Measurements from ENCODE around the gene ATXN7L2.
A peak's percentile ranks its signal among the peaks of the same experiment; 100 is the strongest.

Gene ATXN7L2

GRCh38 chr1:109527098-109527811 is 43.5 kb downstream of the ATXN7L2 start:
- DNase-seq (ENCODE audit: low read depth, low spot score): no peak

DNA sequence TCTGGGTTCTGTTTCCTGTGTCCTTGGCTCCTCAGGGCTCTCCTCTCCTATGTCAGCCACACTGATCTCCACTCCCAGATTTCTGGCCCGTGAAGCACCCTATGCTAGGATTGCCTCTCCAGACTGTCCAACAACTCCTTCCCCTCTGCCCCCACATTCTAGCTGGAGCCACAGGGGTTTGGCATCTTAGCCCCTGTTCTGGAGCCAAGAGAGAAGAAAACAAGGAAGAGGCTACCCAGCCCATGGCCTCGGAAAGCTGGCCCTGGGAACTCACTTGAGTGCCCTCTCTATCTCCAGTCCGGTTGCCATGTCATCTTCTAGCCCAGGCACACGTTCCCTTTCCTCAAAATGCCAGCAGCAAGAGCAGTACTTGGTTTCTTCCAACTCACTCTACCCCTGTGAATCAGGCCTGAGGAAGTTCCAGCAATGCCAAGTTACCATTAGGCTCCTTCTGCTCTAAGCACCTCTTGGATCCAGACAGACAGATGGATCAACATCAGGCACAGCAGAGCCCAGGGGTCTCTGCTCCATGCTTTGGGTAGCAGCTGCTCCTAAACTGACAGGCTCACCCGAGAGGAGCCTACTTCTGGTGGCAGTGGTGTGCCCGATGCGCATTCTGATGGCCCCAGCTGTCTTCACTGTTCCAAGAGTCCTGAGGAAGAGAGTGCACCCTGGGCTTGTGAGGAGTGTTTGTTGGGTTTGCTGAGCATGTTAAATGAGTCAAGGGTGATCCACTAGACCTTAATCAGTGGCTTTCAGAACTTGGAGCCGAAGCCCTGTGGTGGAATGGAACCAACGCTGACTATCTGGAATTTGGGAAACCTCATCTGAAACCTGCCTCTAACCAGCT is 44.4 kb downstream of the ATXN7L2 start:
- no peak for DNase-seq (ENCODE audit: low read depth, low spot score)

DNA sequence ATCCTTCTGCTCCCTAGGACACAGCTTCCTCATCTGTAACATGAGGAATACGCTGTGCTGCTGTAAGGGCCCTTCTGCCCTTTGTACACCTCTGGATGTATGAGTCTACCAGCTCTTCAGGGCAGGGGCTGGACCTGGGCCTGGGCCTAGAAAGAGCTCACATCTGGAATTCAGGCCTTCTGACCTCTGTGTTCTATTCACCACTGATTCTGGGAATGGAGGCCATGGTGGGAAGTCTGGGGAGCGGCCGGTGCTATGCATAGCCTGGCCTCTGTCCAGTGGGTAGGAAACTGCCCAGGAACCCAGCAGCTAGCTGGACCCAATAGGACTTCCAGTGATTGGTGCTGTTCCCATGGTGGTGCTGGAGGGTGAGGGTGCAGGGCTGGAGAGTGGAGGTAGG is 45.0 kb downstream of the ATXN7L2 start:
- DNase-seq (ENCODE audit: low read depth, low spot score): no peak

DNA sequence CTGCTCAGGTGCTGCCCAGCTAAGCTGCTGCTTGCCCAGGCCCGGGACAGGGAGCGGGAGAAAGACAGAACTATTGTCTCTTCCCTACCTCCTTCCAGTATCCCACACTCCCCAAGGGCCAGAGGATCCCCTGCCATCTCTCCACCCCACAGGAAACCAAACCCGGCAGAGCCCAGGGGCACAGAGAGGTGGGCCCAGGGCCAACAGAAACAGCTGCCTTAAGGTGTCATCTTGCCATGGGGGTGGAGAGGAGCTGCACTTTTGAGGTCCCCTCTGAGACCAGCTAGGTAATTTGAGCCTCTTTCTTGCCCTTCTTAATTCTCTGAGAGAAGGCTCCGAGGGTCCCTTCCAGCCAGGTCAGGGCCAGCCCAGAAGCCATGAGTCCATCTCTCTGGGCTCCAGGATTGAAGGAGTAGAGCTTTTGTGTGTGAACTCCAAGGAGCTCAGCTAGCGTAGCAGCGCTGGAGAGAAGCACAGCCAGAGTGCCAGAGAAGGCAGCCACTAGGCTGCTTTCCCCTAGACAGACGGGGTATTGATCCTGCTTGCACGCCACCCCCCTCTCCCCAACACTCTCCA is 46.3 kb downstream of the ATXN7L2 start:
- no peak for DNase-seq (ENCODE audit: low read depth, low spot score)

DNA sequence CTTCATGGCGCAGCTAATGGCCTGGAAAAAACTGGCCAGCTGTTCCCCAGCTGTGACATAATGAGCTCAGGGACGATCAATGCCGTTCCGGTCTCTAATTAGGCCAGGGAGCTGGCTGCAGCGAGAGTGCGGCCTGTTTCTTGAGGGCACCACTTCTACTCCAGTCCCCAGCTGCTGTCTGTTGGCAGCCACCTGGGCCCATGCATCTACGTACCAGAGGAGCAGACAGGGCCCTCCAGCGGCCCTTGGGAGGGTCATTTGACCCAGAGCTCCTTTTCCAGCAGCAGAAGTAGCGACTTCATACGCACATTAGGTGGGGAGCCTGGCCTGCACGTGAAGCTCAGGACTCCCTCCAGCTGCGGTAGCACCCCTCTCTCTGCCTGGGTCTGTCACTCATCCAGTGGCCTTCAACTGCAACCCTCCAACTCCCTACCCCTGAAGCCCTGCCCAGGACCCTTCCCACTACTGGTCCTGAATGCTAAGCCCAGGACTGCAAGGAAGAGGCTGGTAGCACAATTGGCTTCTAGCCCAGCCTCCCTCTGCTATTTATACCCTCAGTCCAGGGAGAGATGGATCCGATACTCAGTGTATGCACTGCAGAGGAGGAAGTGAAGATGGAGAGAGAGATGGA is 46.9 kb downstream of the ATXN7L2 start:
- no peak for DNase-seq (ENCODE audit: low read depth, low spot score)

GRCh38 chr1:109531380-109531779 is 47.7 kb downstream of the ATXN7L2 start:
- no peak for DNase-seq (ENCODE audit: low read depth, low spot score)

DNA sequence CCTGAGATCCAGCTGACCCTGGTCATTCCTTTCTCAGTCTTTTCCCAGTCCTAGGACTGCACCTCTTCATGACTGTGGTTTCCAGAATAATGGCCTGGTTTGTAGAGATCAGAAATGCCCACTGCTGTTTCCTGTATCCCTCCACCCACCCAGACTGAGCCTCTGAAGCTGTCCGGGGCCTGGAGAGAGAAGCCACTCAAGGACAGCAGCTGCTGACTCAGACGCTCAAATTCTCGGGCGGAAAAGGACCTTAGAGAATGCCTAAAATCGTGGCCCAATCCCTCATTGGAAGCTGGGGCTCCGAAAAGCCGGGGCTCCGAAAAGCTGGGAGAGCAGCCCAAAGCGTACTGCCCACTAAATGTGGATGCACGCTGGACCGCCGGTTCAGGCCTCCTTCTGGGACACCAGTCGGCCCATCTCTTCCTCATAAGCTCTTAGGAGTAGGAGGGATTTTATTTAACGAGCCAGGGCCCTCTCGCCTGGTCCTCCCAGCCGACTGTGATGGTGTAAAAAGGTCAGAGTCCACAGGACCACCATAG is 48.2 kb downstream of the ATXN7L2 start:
- no peak for DNase-seq (ENCODE audit: low read depth, low spot score)

- peak; percentile 91 for DNase-seq (ENCODE audit: low read depth, low spot score)
These were observed 48.8 kb downstream of the ATXN7L2 start for GRCh38 chr1:109532365-109533136.

- DNase-seq (ENCODE audit: low read depth, low spot score): no peak
These were observed 50.7 kb downstream of the ATXN7L2 start for GRCh38 chr1:109534307-109534858.

DNA sequence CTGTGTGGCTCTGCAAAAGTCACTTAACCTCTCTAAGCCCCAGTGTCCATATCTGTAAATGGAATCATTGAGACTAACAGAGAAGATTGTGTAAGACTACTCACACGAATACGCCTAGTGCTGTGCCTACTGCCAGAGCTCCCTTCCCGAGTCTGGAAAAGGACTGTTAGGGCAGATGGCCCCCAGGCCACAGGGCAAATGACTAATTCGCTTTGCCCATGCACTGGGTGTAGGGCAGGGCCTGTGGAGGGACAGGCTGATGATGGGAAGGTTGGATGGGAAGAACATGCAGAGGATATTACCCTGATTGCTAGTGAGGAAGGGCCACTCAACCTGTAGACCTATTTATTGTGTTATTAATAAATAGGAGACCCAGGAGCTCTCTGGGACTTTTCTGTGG is 51.8 kb downstream of the ATXN7L2 start:
- DNase-seq (ENCODE audit: low read depth, low spot score): no peak

DNA sequence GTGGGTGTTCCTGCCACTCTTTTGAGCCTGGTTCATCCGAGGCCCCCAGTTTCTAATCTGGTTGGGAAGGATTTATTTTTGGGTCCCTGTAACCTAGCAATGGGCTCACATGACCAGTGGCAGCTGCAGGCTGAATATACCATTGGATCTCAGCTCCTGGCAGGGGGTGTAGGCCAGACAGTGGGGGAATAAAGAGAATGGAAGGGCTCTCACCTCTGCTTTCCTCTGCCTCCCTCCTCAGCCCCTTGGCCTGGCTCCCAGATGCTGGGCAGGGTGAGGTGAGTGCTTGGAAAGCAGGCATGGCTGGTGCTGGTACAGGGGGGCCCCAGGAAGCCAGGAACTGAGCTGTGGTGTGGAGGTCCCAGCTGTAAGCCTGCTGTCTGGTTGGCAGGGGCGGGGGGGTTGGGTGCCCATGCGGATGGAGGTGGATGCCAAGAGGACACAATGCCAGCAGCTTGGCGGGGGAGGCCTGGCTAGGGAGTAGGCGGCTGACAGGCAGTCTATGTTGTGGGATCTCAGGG is 52.3 kb downstream of the ATXN7L2 start:
- DNase-seq (ENCODE audit: low read depth, low spot score): no peak

DNA sequence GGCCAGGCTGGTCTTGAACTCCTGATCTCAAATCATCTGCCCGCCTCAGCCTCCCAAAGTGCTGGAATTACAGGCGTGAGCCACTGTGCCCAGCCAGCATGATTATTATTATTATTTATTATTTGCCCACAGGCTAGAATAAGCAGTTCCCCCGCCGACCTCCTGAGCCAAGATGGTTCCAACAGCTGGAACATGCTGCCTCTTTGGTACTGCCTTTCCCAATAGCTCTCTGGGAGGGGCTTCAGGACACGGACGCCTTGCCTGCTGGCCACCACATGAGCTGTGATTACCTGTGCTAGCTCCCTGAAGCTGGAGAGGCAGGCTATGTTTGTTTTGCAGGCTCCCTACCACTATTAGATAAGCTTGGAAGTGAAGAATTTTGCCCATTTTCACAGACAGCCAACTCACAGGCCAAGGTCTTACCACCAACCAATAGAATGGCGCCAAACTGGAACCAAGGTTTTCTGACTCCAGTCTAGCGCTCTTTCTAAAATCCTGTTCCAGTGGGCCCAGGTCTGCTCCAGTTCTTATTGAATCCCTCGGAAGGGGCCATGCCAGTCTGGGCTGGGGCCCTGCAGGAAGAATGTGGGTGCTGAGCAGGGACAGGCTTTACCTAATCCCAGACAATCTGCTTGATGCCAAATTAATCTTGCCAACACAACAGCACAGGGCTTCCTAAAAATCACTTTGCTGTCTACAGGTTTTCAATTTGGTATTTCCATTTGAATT is 53.9 kb downstream of the ATXN7L2 start:
- no peak for DNase-seq (ENCODE audit: low read depth, low spot score)

GRCh38 chr1:109538827-109539555 is 55.3 kb downstream of the ATXN7L2 start:
- DNase-seq (ENCODE audit: low read depth, low spot score): no peak

DNA sequence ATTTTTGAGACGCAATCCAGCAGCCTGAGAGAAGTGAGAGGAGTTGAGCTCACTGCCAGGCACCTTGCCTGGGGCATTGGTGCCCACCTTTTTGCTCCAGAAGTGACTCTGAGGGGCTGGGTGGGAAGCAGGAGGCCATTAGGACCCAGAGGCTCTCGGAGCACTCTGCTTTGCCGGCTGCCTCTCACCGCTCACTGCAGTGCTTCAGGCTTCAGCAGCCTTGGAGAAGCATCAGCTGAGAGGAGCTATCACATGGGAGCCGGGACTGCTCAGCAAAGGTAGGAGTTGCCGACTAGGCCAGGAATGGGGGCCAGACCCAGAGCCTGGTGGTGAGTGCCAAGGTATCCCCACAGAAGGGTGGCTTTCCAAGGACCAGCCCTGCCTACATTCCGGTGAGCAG is 56.0 kb downstream of the ATXN7L2 start, which contains the start of gene GPR61:
TSS of gene GPR61 (plus strand) at position 197 of the 400 bp plus-strand sequence. CDS start 3,151 bp downstream, outside the sequence.
- no peak for DNase-seq (ENCODE audit: low read depth, low spot score)

DNA sequence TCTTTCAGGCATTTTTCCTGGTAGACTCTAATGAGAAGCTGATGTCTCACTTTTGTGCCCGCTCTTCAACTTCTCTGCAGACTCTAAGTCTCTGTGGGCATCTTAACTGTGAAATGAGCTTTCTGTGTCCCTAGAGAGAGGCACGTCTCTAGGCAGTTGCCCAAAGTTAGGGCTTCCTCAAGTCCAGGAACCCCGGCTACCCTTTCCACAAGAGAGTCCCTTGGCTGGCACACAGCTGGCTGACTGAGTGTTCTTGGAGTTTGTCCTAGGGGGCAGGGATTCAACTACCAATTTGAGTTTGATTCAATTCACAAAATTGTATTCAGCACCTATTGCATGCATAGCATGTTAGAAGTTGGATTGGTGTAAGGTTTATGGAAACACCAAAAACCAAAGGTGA is 57.4 kb downstream of the ATXN7L2 start:
- no peak for DNase-seq (ENCODE audit: low read depth, low spot score)

All from ELF-1 (cell line).